Motor neuron (in vitro differentiated cells): ENCODE results near the gene SDK2. TPM values are rescaled to one million over a fixed set of nuclear protein-coding genes. Genes with fewer than 3 reads are reported as not detected.

ENCODE experiments used
- ATAC-seq, 8 experiments: fragments of 200-7000 bp; cut with Tn5 transposase; replicated peaks in 6 of 8; 2 replicates each; pipeline ENCODE4 v1.8.0; 2021; ENCODE audit warnings: mild to moderate bottlenecking in 8 of 8, moderate library complexity in 8 of 8
- H3K27ac ChIP-seq, 2 donors: fragments of 250-450 bp; sonication (Bioruptor Pico); 2 replicates each; pipeline ENCODE4 v1.9.0; 2021; ENCODE audit warnings: antibody characterized with exemption in 2 of 2, mild to moderate bottlenecking in 2 of 2, moderate library complexity in 1 of 2
- H3K4me1 ChIP-seq, 2 donors: fragments of 250-450 bp; sonication (Bioruptor Pico); replicated peaks in 1 of 2; 2 replicates each; pipeline ENCODE4 v1.6.1; 2021; ENCODE audit warnings: antibody characterized with exemption in 2 of 2, mild to moderate bottlenecking in 2 of 2, moderate library complexity in 1 of 2
- H3K4me3 ChIP-seq, 5 donors: fragments of 250-450 bp; sonication (Bioruptor Pico); 2 replicates each; pipeline ENCODE4 v1.9.0; 2021; ENCODE audit warnings: antibody characterized with exemption in 5 of 5, mild to moderate bottlenecking in 5 of 5, moderate library complexity in 4 of 5
- WGBS, 10 experiments: fragments of 450-650 bp; shearing (Covaris generic); methylation state at CpG; one replicate each; pipeline ENCODE4 v1.0.0; 2022; 5-methylcytosine and 5-hydroxymethylcytosine counted together
- in situ Hi-C, 9 experiments: fragments of 400-800 bp; cut with MboI; loops; one replicate each; pipeline ENCODE4 v1.15.0; 2021; ENCODE audit warnings: low sequenced_read_pairs in 9 of 9, low pct_unique_long_range_greater_than_20kb in 2 of 9; ENCODE audit not compliant: unreplicated experiment in 9 of 9
- total RNA-seq, 8 experiments: library from RNA; unstranded; fragments of 300-600 nt; gene quantifications; 2 replicates each; pipeline versions ENCODE4 v1.2.3 to v1.2.4, GENCODE V29; 2022

Gene SDK2
- total RNA-seq, 8 experiments from 2014 or later = 0.59 to 22.0 (median 10.7) TPM

- peak in 5 of 8 experiments; percentile 31 to 69 (median 62) for ATAC-seq
- WGBS, 10 experiments = 77 to 100% methylated on average over 2 to 3 of the region's 8 CpGs; no CpG with 5 or more reads in 8 of the 10 experiments
Measured at GRCh38 chr17:73616873-73617404, 27.3 kb downstream of the SDK2 start.

GRCh38 chr17:73616120-73616872 is 27.9 kb downstream of the SDK2 start:
- in situ Hi-C loops = loop anchor here in 1 of 9 experiments (25.0 kb wide), 1 partner anchor 96 kb away; no protein-coding TSS in a partner anchor
- 18 to 80% (median 53%) methylated on average over 2 to 7 of the region's 15 CpGs; no CpG with 5 or more reads in 2 of the 10 experiments for WGBS, 10 experiments
- H3K4me3 ChIP-seq = no peak overlapping the region
- peaks cover 60 to 68% of the 10 kb centered on the region in 2 donors for H3K4me1 ChIP-seq
- peak overlapping the region; percentile 53 to 73 for H3K27ac ChIP-seq
- ATAC-seq = peak in 2 of 8 experiments; percentile 0 to 1

More at GRCh38 chr17:73616873-73617404, 27.3 kb downstream of the SDK2 start:
- peaks cover 54 to 61% of the 10 kb centered on the region in 2 donors for H3K4me1 ChIP-seq
- H3K27ac ChIP-seq = peak overlapping the region; percentile 53 to 73
- in situ Hi-C loops = loop anchor here in 1 of 9 experiments (25.0 kb wide), 1 partner anchor 95 kb away; no protein-coding TSS in a partner anchor
- no peak overlapping the region for H3K4me3 ChIP-seq

GRCh38 chr17:73614256-73614655 is 30.0 kb downstream of the SDK2 start:
- in situ Hi-C loops = loop anchor here in 1 of 9 experiments (25.0 kb wide), 1 partner anchor 98 kb away; no protein-coding TSS in a partner anchor
- peak in 1 of 8 experiments; percentile 26 for ATAC-seq
- 7 to 38% (median 7%) methylated on average over 3 to 6 of the region's 9 CpGs; no CpG with 5 or more reads in 7 of the 10 experiments for WGBS, 10 experiments
- H3K27ac ChIP-seq = peak overlapping the region; percentile 95 to 100
- H3K4me1 ChIP-seq = peaks cover 81 to 84% of the 10 kb centered on the region in 2 donors
- peak overlapping the region in 1 of 5 donors; percentile 13 for H3K4me3 ChIP-seq

- H3K4me1 ChIP-seq = peaks cover 84 to 86% of the 10 kb centered on the region in 2 donors
- in situ Hi-C loops = loop anchor here in 1 of 9 experiments (25.0 kb wide), 1 partner anchor 99 kb away; no protein-coding TSS in a partner anchor
- ATAC-seq = peak in 6 of 8 experiments; percentile 56 to 71 (median 62)
- H3K27ac ChIP-seq = peak overlapping the region; percentile 95 to 100
- peak overlapping the region in 3 of 5 donors; percentile 4 to 18 (median 13) for H3K4me3 ChIP-seq
- 0% methylated on average over 2 to 3 of the region's 23 CpGs; no CpG with 5 or more reads in 8 of the 10 experiments for WGBS, 10 experiments
Measured at GRCh38 chr17:73613271-73614233, 30.7 kb downstream of the SDK2 start.

GRCh38 chr17:73612031-73612472 is 32.2 kb downstream of the SDK2 start:
- H3K4me3 ChIP-seq = no peak overlapping the region
- in situ Hi-C loops = loop anchor here in 1 of 9 experiments (25.0 kb wide), 1 partner anchor 100 kb away; no protein-coding TSS in a partner anchor
- H3K4me1 ChIP-seq = peaks cover 70 to 74% of the 10 kb centered on the region in 2 donors
- H3K27ac ChIP-seq = peak overlapping the region; percentile 95 to 100
- no peak for ATAC-seq
- 0 to 56% (median 30%) methylated on average over 1 to 4 of the region's 14 CpGs; no CpG with 5 or more reads in 6 of the 10 experiments for WGBS, 10 experiments

- 10 to 50% (median 23%) methylated on average over 1 to 3 of the region's 7 CpGs; no CpG with 5 or more reads in 6 of the 10 experiments for WGBS, 10 experiments
- in situ Hi-C loops = loop anchor here in 1 of 9 experiments (25.0 kb wide), 1 partner anchor 101 kb away; no protein-coding TSS in a partner anchor
- Histone ChIP-seq H3K4me1 (peaks cover 66 to 70% of the 10 kb centered on the region in 2 donors), H3K27ac (peak overlapping the region; percentile 95 to 100), H3K4me3 (no peak overlapping the region)
- no peak for ATAC-seq
Measured at GRCh38 chr17:73611630-73612029, 32.6 kb downstream of the SDK2 start.

- Histone ChIP-seq H3K27ac (peak overlapping the region in 1 of 2 donors; percentile 100), H3K4me3 (no peak overlapping the region), H3K4me1 (peaks cover 60 to 65% of the 10 kb centered on the region in 2 donors)
- peak in 5 of 8 experiments; percentile 10 to 47 (median 25) for ATAC-seq
- in situ Hi-C loops = loop anchor here in 1 of 9 experiments (25.0 kb wide), 1 partner anchor 102 kb away; no protein-coding TSS in a partner anchor
- 0 to 93% (median 60%) methylated on average over 2 to 7 of the region's 7 CpGs; no CpG with 5 or more reads in 5 of the 10 experiments for WGBS, 10 experiments
Measured at GRCh38 chr17:73610331-73610911, 33.8 kb downstream of the SDK2 start.

- Histone ChIP-seq H3K4me3 (no peak overlapping the region), H3K4me1 (peaks cover 53 to 58% of the 10 kb centered on the region in 2 donors), H3K27ac (no peak overlapping the region)
- WGBS, 10 experiments = 40 to 100% (median 60%) methylated on average over 1 to 3 of the region's 7 CpGs; no CpG with 5 or more reads in 6 of the 10 experiments
- in situ Hi-C loops = loop anchor here in 1 of 9 experiments (25.0 kb wide), 1 partner anchor 103 kb away; no protein-coding TSS in a partner anchor
- no peak for ATAC-seq
Measured at GRCh38 chr17:73609758-73610157, 34.5 kb downstream of the SDK2 start.

- no peak for ATAC-seq
- Histone ChIP-seq H3K4me1 (peaks cover 49 to 55% of the 10 kb centered on the region in 2 donors), H3K4me3 (no peak overlapping the region), H3K27ac (no peak overlapping the region)
- in situ Hi-C loops = loop anchor here in 1 of 9 experiments (25.0 kb wide), 1 partner anchor 103 kb away; no protein-coding TSS in a partner anchor
- WGBS, 10 experiments = 23 to 100% (median 89%) methylated on average over 1 to 4 of the region's 5 CpGs; no CpG with 5 or more reads in 5 of the 10 experiments
Measured at GRCh38 chr17:73609060-73609459, 35.2 kb downstream of the SDK2 start.

GRCh38 chr17:73605444-73605843 is 38.8 kb downstream of the SDK2 start:
- ATAC-seq = no peak
- no peak overlapping the region for H3K4me3 ChIP-seq
- H3K27ac ChIP-seq = no peak overlapping the region
- peaks cover 17 to 28% of the 10 kb centered on the region in 2 donors for H3K4me1 ChIP-seq
- 54 to 95% (median 80%) methylated on average over 1 to 7 of the region's 8 CpGs; no CpG with 5 or more reads in 3 of the 10 experiments for WGBS, 10 experiments
- in situ Hi-C loops = loop anchor here in 1 of 9 experiments (25.0 kb wide), 1 partner anchor 107 kb away; no protein-coding TSS in a partner anchor

GRCh38 chr17:73604476-73604875 is 39.8 kb downstream of the SDK2 start:
- in situ Hi-C loops = loop anchor here in 1 of 9 experiments (25.0 kb wide), 1 partner anchor 108 kb away; no protein-coding TSS in a partner anchor
- H3K4me1 ChIP-seq = peaks cover 16 to 20% of the 10 kb centered on the region in 2 donors
- H3K4me3 ChIP-seq = no peak overlapping the region
- no peak overlapping the region for H3K27ac ChIP-seq
- 90 to 100% (median 95%) methylated on average over 2 to 5 of the region's 7 CpGs; no CpG with 5 or more reads in 6 of the 10 experiments for WGBS, 10 experiments
- peak in 1 of 8 experiments; percentile 19 for ATAC-seq
